Lower leg skin (tissue), 3 donors: ENCODE data around the gene ARHGEF26.

ENCODE experiments used
- CTCF ChIP-seq, 3 donors: fragments of 450-650 bp; IDR thresholded peaks; one replicate each; pipeline ENCODE4 v1.5.1; 2016; ENCODE audit warnings: antibody characterized with exemption in 3 of 3, mild to moderate bottlenecking in 3 of 3, moderate library complexity in 2 of 3
- POLR2A ChIP-seq, 2 donors: fragments of 450-650 bp; IDR thresholded peaks; one replicate each; pipeline ENCODE4 v1.6.1; 2016 to 2017; ENCODE audit warnings: antibody characterized with exemption in 2 of 2, mild to moderate bottlenecking in 1 of 2, moderate library complexity in 1 of 2

GRCh38 chr3:154152741-154153140, 31.6 kb downstream of the ARHGEF26 start:
- no peak for TF ChIP-seq CTCF (IDR thresholded peaks at IDR 0.05)
- no peak for TF ChIP-seq POLR2A (IDR thresholded peaks at IDR 0.05)
